Measurements from ENCODE around the gene KMO. TPM values are rescaled to one million over a fixed set of nuclear protein-coding genes. Genes with fewer than 3 reads are reported as not detected.

Gene KMO
- total and polyA plus RNA-seq, 2 of the 4 experiments (the other 2 are of a cell fraction): not detected

DNA sequence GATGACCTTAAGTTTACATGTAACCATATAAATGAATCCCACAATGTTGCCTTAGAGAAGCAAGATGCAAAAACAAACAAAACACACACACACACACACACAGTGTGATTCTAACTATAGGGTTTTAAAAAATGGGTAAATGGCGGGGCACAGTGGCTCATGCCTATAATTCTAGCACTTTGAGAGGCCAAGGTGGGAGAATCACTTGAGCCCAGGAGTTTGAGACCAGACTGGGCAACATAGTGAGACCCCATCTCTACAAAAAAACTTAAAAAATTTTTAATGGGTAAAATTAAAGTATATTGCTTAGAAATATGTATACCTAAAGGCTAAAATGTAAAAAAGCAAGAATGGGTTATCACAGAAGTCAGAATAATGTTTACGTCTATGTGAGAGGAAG lies 15.8 kb downstream of the KMO start:
- POLR2A ChIA-PET (ENCODE audit: unreplicated experiment): no interaction called here
- CTCF ChIA-PET: no interaction called here

More for the DNA sequence above, 15.8 kb downstream of the KMO start:
- intact Hi-C loops (cut with micrococcal nuclease): no loop called here
- Histone ChIP-seq H3K79me1 (ENCODE audit: low read depth in 1 of 2, low read length in 2 of 2) (no peaks in the 10 kb centered on the region), H3K23ac (ENCODE audit: low read depth, low read length) (no peak overlapping the region), H3K9me1 (ENCODE audit: insufficient read depth, low read length) (no peaks in the 10 kb centered on the region), H2BK15ac (ENCODE audit: low read depth, low read length) (no peak overlapping the region), H3K4me3 (ENCODE audit: insufficient read depth, low read depth, low read length) (no peak overlapping the region), H3K4ac (ENCODE audit: low read depth, low read length) (no peak overlapping the region), H3K27me3 (ENCODE audit: control insufficient read depth, insufficient read depth, low read length) (no peaks in the 10 kb centered on the region; the same call in 1 of the 2 replicates), H3K27ac (ENCODE audit: insufficient read depth, low read length) (no peak overlapping the region), H4K5ac (ENCODE audit: low read depth, low read length) (no peak overlapping the region), H2BK120ac (ENCODE audit: low read depth, low read length) (no peak overlapping the region), H4K8ac (ENCODE audit: low read depth in 2 of 2, low read length in 2 of 2) (no peak overlapping the region), H3K56ac (ENCODE audit: extremely low read depth, insufficient read depth, low read length) (no peak overlapping the region), H3K4me2 (ENCODE audit: low read depth, low read length) (no peak overlapping the region), H3K9me3 (ENCODE audit: control insufficient read depth, insufficient read depth, low read length) (no peaks in the 10 kb centered on the region), H3K18ac (ENCODE audit: low read depth, low read length) (no peak overlapping the region), H2AFZ (replicated peaks; ENCODE audit: low read length, poor library complexity) (no peak overlapping the region), H3K4me1 (ENCODE audit: control insufficient read depth, insufficient read depth, low read length) (no peaks in the 10 kb centered on the region), H2AK9ac (replicated peaks; ENCODE audit: low read depth, low read length, poor library complexity) (no peak overlapping the region), H3K9ac (ENCODE audit: low read depth, low read length) (no peak overlapping the region), H3K14ac (replicated peaks; ENCODE audit: low read depth, low read length) (no peak overlapping the region), H4K20me1 (ENCODE audit: insufficient read depth, low read length) (no peaks in the 10 kb centered on the region), H4K91ac (ENCODE audit: insufficient read depth, low read depth, low read length) (no peak overlapping the region), H2AK5ac (ENCODE audit: low read depth, low read length) (no peak overlapping the region), H2BK5ac (ENCODE audit: low read depth, low read length, poor library complexity, severe bottlenecking) (no peak overlapping the region), H2BK20ac (ENCODE audit: low read depth, low read length) (no peak overlapping the region), H3K36me3 (ENCODE audit: control insufficient read depth, insufficient read depth, low read length) (no peaks in the 10 kb centered on the region)
- ATAC-seq (ENCODE audit: low read depth) (no peak), DNase-seq (no peak)
- dilution Hi-C loops (cut with HindIII; ENCODE audit: low sequenced_read_pairs, unreplicated experiment): no loop called here
- TF ChIP-seq ELK1 (IDR thresholded peaks at IDR 0.05; ENCODE audit: borderline replicate concordance, low read depth, low read length) (no peak), BHLHE40 (IDR thresholded peaks at IDR 0.05; ENCODE audit: low read depth, low read length) (no peak), FOS (IDR thresholded peaks at IDR 0.05; ENCODE audit: low read depth, low read length) (no peak), SMC3 (IDR thresholded peaks at IDR 0.05; ENCODE audit: low read depth, low read length) (no peak), MAZ (IDR thresholded peaks at IDR 0.05; ENCODE audit: borderline replicate concordance, low read depth, low read length) (no peak), MAFK (IDR thresholded peaks at IDR 0.05; ENCODE audit: low read depth, low read length) (no peak), CHD1 (IDR thresholded peaks at IDR 0.05; ENCODE audit: low read depth, low read length) (no peak), CEBPB (IDR thresholded peaks at IDR 0.05; ENCODE audit: low read depth, low read length) (no peak), RAD21 (IDR thresholded peaks at IDR 0.05; ENCODE audit: low read length) (no peak), RCOR1 (IDR thresholded peaks at IDR 0.05; ENCODE audit: insufficient replicate concordance, low read length) (no peak), CTCF (conservative IDR thresholded peaks at IDR 0.05; ENCODE audit: low read depth, low read length) (no peak), RFX5 (IDR thresholded peaks at IDR 0.05; ENCODE audit: low read depth, low read length) (no peak), MXI1 (IDR thresholded peaks at IDR 0.05; ENCODE audit: borderline replicate concordance, low read depth, low read length) (no peak), NFE2L2 (IDR thresholded peaks at IDR 0.05; ENCODE audit: low read depth, low read length) (no peak), POLR2A (IDR thresholded peaks at IDR 0.05; ENCODE audit: low read depth, low read length) (no peak)
- TF ChIP-seq, protein P1, sequence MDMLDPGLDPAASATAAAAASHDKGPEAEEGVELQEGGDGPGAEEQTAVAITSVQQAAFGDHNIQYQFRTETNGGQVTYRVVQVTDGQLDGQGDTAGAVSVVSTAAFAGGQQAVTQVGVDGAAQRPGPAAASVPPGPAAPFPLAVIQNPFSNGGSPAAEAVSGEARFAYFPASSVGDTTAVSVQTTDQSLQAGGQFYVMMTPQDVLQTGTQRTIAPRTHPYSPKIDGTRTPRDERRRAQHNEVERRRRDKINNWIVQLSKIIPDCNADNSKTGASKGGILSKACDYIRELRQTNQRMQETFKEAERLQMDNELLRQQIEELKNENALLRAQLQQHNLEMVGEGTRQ (IDR thresholded peaks at IDR 0.05; ENCODE audit: low read depth, low read length): no peak
- BruUV-seq (replicated peaks): no TSS peak
- WGBS, 2 experiments (ENCODE audit: extremely low coverage in 2 of 2, insufficient read length in 1 of 2): 100% methylated on average over 1 of the region's 2 CpGs; no CpG with 5 or more reads in 1 of the 2 experiments
- in situ Hi-C loops (cut with MboI; ENCODE audit: low sequenced_read_pairs): loop anchor here (25.0 kb wide), 1 partner anchor 439 kb away; the partner anchor contains the start of gene MAP1LC3C

Data from IMR-90 (cell line).